Activated T-cell treated with anti-CD3 and anti-CD28 coated beads, Interleukin-2, amount 50 U/mL, for 1 hour (primary cell): ENCODE measurements around the gene PTPN23.
"Not testable (repeated sequence)": the region's sequence is repeated elsewhere in the genome, so short reads cannot be mapped to it uniquely, and the experiment has no call there.

Source experiments
- DNase-seq: peaks from one replicate; pipeline ENCODE4 v3.0.0-alpha.2; 2020

Gene PTPN23

GRCh38 chr3:47380601-47381316, at the start of gene PTPN23:
PTPN23 (plus strand) TSS chr3:47381021; CDS start chr3:47381097, 76 bp downstream.
- DNase-seq = peak; percentile 99

- DNase-seq = no peak
Observed at GRCh38 chr3:47333907-47334306, 46.9 kb upstream of the PTPN23 start.

- DNase-seq = no peak
Observed at GRCh38 chr3:47337656-47338055, 43.2 kb upstream of the PTPN23 start.

- DNase-seq = no peak
Observed at GRCh38 chr3:47339951-47340350, 40.9 kb upstream of the PTPN23 start.

- DNase-seq = no peak
Observed at GRCh38 chr3:47340866-47341265, 40.0 kb upstream of the PTPN23 start.

GRCh38 chr3:47342151-47342550, 38.7 kb upstream of the PTPN23 start:
- no peak for DNase-seq

- no peak for DNase-seq
Observed at GRCh38 chr3:47342812-47343211, 38.0 kb upstream of the PTPN23 start.

GRCh38 chr3:47343471-47343971, 37.3 kb upstream of the PTPN23 start:
- DNase-seq = no peak

GRCh38 chr3:47344971-47345370, 35.9 kb upstream of the PTPN23 start:
- no peak for DNase-seq

GRCh38 chr3:47347217-47347801, 33.5 kb upstream of the PTPN23 start:
- DNase-seq = no peak

- no peak for DNase-seq
Observed at GRCh38 chr3:47348411-47349154, 32.2 kb upstream of the PTPN23 start.

- no peak for DNase-seq
Observed at GRCh38 chr3:47355010-47355409, 25.8 kb upstream of the PTPN23 start.

- no peak for DNase-seq
Observed at GRCh38 chr3:47356201-47356600, 24.6 kb upstream of the PTPN23 start.

- no peak for DNase-seq
Observed at GRCh38 chr3:47359323-47359722, 21.5 kb upstream of the PTPN23 start.

- not testable (repeated sequence) for DNase-seq
Observed at GRCh38 chr3:47360110-47360517, 20.7 kb upstream of the PTPN23 start.

GRCh38 chr3:47362701-47363100, 18.1 kb upstream of the PTPN23 start:
- no peak for DNase-seq

GRCh38 chr3:47365213-47366153, 15.3 kb upstream of the PTPN23 start:
- no peak for DNase-seq

- no peak for DNase-seq
Observed at GRCh38 chr3:47366833-47367232, 14.0 kb upstream of the PTPN23 start.

GRCh38 chr3:47367631-47368030, 13.2 kb upstream of the PTPN23 start:
- no peak for DNase-seq

GRCh38 chr3:47370020-47370419, 10.8 kb upstream of the PTPN23 start:
- not testable (repeated sequence) for DNase-seq

GRCh38 chr3:47370887-47371697, 9.7 kb upstream of the PTPN23 start:
- DNase-seq = peak; percentile 37

- no peak for DNase-seq
Observed at GRCh38 chr3:47374587-47374986, 6.2 kb upstream of the PTPN23 start.
